K562 (cell line): ENCODE data around the gene IFNG-AS1. TPM values are rescaled to one million over a fixed set of nuclear protein-coding genes. Genes with fewer than 3 reads are reported as not detected.

ENCODE experiments used
- ATAC-seq: fragments of 200-7000 bp; cut with Tn5 transposase; 3 replicates; pipeline ENCODE4 v1.9.1; 2020; ENCODE audit warnings: moderate library complexity
- BruUV-seq: library from RNA; stranded (reverse); fragments of 400-500 nt; replicated peaks from 2 replicates; lab custom pipeline; 2021; lab: Mats Ljungman, UMichigan
- CTCF ChIA-PET: fragments of 300-600 bp; formaldehyde crosslinking; extraction: SDS; loops from one replicate; lab custom pipeline; 2021; ENCODE audit warnings: low intra/inter-chr PET ratio; lab: Yijun Ruan, JAX
- POLR2A ChIA-PET: fragments of 300-600, 350-650 bp; sonication (Branson Sonifier 250); formaldehyde crosslinking; extraction: SDS; loops from one replicate; lab custom pipeline; 2021; ENCODE audit warnings: antibody characterized with exemption, inconsistent platforms; lab: Yijun Ruan, JAX
- DNase-seq, 4 experiments: peaks; one replicate each; pipeline versions ENCODE4 v3.0.0 to v3.0.0-alpha.2; 2011 to 2018; ENCODE audit warnings: low spot score in 3 of 4, mixed read lengths in 3 of 4; ENCODE audit errors: extremely low read depth in 1 of 4
- FAIRE-seq: peaks from 2 replicates; lab custom pipeline; 2011; peaks lifted over from hg19 to GRCh38; lab: Jason Lieb, UNC
- H2AFZ ChIP-seq: 2 replicates; pipeline ENCODE4 v1.6.0; 2011; ENCODE audit warnings: low read depth, low read length, control low read depth, inconsistent platforms
- H3K27ac ChIP-seq: fragments of 200-600 bp; 3 replicates; pipeline ENCODE4 v1.8.0; 2011; ENCODE audit warnings: low read depth, mild to moderate bottlenecking, control low read depth, inconsistent platforms, low read length, moderate library complexity, mixed read lengths; ENCODE audit errors: extremely low read depth
- H3K27me3 ChIP-seq, 2 experiments: fragments of 300-600 bp in 1 of 2; 2 replicates in 1 of 2; 3 replicates in 1 of 2; pipeline versions ENCODE4 v1.6.0 to v1.8.0; 2011; ENCODE audit warnings: inconsistent platforms in 2 of 2, low read length in 2 of 2, mild to moderate bottlenecking in 1 of 2, mixed read lengths in 1 of 2, moderate library complexity in 1 of 2; ENCODE audit not compliant: control insufficient read depth in 2 of 2, insufficient read depth in 2 of 2
- H3K36me3 ChIP-seq: fragments of 300-600 bp; 3 replicates; pipeline ENCODE4 v1.8.0; 2011; ENCODE audit warnings: mild to moderate bottlenecking, low read length, inconsistent platforms; ENCODE audit not compliant: control insufficient read depth, insufficient read depth
- H3K4me1 ChIP-seq, 2 experiments: fragments of 200-600 bp in 1 of 2; replicated peaks in 1 of 2; 2 replicates in 1 of 2; 3 replicates in 1 of 2; pipeline versions ENCODE4 v1.5.1 to v1.8.0; 2011; ENCODE audit warnings: inconsistent platforms in 2 of 2, low read length in 2 of 2, mild to moderate bottlenecking in 1 of 2, mixed read lengths in 1 of 2, moderate library complexity in 1 of 2; ENCODE audit not compliant: control insufficient read depth in 2 of 2, insufficient read depth in 2 of 2
- H3K4me2 ChIP-seq: 2 replicates; pipeline ENCODE4 v1.6.1; 2011; ENCODE audit warnings: low read length, control low read depth, inconsistent platforms, mixed read lengths; ENCODE audit not compliant: insufficient read depth
- H3K4me3 ChIP-seq: fragments of 200-600 bp; sonication (generic), shearing (Covaris generic); 2 replicates; pipeline ENCODE4 v1.5.1; 2016; ENCODE audit warnings: control low read depth, inconsistent platforms
- H3K79me2 ChIP-seq: fragments of 200-600 bp; 3 replicates; pipeline ENCODE4 v1.8.0; 2011; ENCODE audit warnings: low read length, inconsistent platforms; ENCODE audit not compliant: control insufficient read depth, insufficient read depth
- H3K9ac ChIP-seq, 2 experiments: 2 replicates each; pipeline versions ENCODE4 v1.6.0 to v1.6.1; 2011; ENCODE audit warnings: low read depth in 2 of 2, low read length in 2 of 2, control low read depth in 1 of 2, inconsistent platforms in 1 of 2, mild to moderate bottlenecking in 1 of 2, mixed read lengths in 1 of 2; ENCODE audit not compliant: insufficient read depth in 1 of 2
- H3K9me1 ChIP-seq: one replicate; pipeline ENCODE4 v1.6.0; 2011; ENCODE audit warnings: inconsistent platforms, mild to moderate bottlenecking, low read length, moderate library complexity; ENCODE audit not compliant: control insufficient read depth, insufficient read depth
- H3K9me3 ChIP-seq: replicated peaks from 2 replicates; pipeline ENCODE4 v1.5.1; 2011; ENCODE audit warnings: low read depth, low read length, inconsistent platforms; ENCODE audit not compliant: control insufficient read depth, insufficient read depth
- H4K20me1 ChIP-seq: replicated peaks from 2 replicates; pipeline ENCODE4 v1.6.1; 2011; ENCODE audit warnings: low read length, inconsistent platforms, mixed read lengths; ENCODE audit not compliant: control insufficient read depth, insufficient read depth
- EP300 ChIP-seq: IDR thresholded peaks from 2 replicates; pipeline ENCODE4 v1.6.1; 2012; ENCODE audit warnings: low read length, improper control_type of control experiment
- FOXJ3 ChIP-seq: sonication (generic); formaldehyde crosslinking; IDR thresholded peaks from 2 replicates; pipeline ENCODE4 v1.4.0; 2020; ENCODE audit warnings: mild to moderate bottlenecking, missing genetic modification reagents
- GMEB1 ChIP-seq: fragments of 250-450 bp; sonication (Bioruptor Pico); IDR thresholded peaks from 2 replicates; pipeline ENCODE4 v1.4.0; 2020; ENCODE audit warnings: mild to moderate bottlenecking
- HOXB6 ChIP-seq: fragments of 250-450 bp; sonication (Bioruptor Pico); IDR thresholded peaks from 2 replicates; pipeline ENCODE4 v1.5.1; 2022; ENCODE audit warnings: mild to moderate bottlenecking, borderline replicate concordance
- KLF13 ChIP-seq: fragments of 450-650 bp; IDR thresholded peaks from 2 replicates; pipeline ENCODE4 v1.6.1; 2016; ENCODE audit warnings: missing genetic modification characterization, low read depth, mild to moderate bottlenecking, missing compliant biosample characterization, moderate library complexity, borderline replicate concordance
- MAFK ChIP-seq: IDR thresholded peaks from 2 replicates; pipeline ENCODE4 v1.6.1; 2011; ENCODE audit warnings: low read length, improper control_type of control experiment
- NR2C1 ChIP-seq, 2 experiments: fragments of 450-650 bp; IDR thresholded peaks; 2 replicates each; pipeline ENCODE4 v1.6.1; 2017; ENCODE audit warnings: mild to moderate bottlenecking in 2 of 2, antibody characterized with exemption in 1 of 2, inconsistent platforms in 1 of 2, missing compliant biosample characterization in 1 of 2, missing genetic modification characterization in 1 of 2
- REST ChIP-seq, 2 experiments: fragments of 450-650 bp; formaldehyde crosslinking in 1 of 2; IDR thresholded peaks; 2 replicates each; pipeline versions ENCODE4 v1.4.0 to v1.6.1; 2014 to 2020; ENCODE audit warnings: mild to moderate bottlenecking in 2 of 2, borderline replicate concordance in 1 of 2, low read depth in 1 of 2
- SRSF7 ChIP-seq: fragments of 200-400 bp; formaldehyde crosslinking; optimal IDR thresholded peaks from 2 replicates; pipeline ENCODE3; 2017; ENCODE audit warnings: mild to moderate bottlenecking, low read depth, low read length
- ZNF384 ChIP-seq: IDR thresholded peaks from 2 replicates; pipeline ENCODE4 v1.6.1; 2012; ENCODE audit warnings: low read depth, low read length, improper control_type of control experiment
- ZNF445 ChIP-seq: fragments of 250-450 bp; sonication (Bioruptor Pico); IDR thresholded peaks from 2 replicates; pipeline ENCODE4 v1.4.0; 2020; ENCODE audit warnings: low read depth, mild to moderate bottlenecking, moderate library complexity
- ZNF586 ChIP-seq: fragments of 450-650 bp; formaldehyde crosslinking; conservative IDR thresholded peaks from 2 replicates; pipeline ENCODE4 v1.4.0; 2020; ENCODE audit warnings: mild to moderate bottlenecking, moderate library complexity
- ZNF696 ChIP-seq: fragments of 250-450 bp; sonication (Bioruptor Pico); conservative IDR thresholded peaks from 2 replicates; pipeline ENCODE4 v1.4.0; 2020; ENCODE audit warnings: mild to moderate bottlenecking, moderate library complexity
- ZNF75A ChIP-seq: fragments of 450-650 bp; formaldehyde crosslinking; IDR thresholded peaks from 2 replicates; pipeline ENCODE4 v1.4.0; 2020; ENCODE audit warnings: mild to moderate bottlenecking
- WGBS: fragments of 100-300 bp; shearing (Covaris generic); methylation state at CpG from one replicate; pipeline ENCODE4 v1.1.6; 2016; ENCODE audit warnings: low coverage, mixed read lengths; ENCODE audit not compliant: insufficient coverage; ENCODE audit errors: missing lambda C conversion rate; 5-methylcytosine and 5-hydroxymethylcytosine counted together
- in situ Hi-C: fragments of 300-500 bp; cut with MboI; formaldehyde crosslinking; loops from 4 replicates; pipeline ENCODE4 v1.15.0; 2018; ENCODE audit warnings: inconsistent platforms, mixed read lengths
- intact Hi-C: fragments of 100-400 bp; cut with micrococcal nuclease; formaldehyde crosslinking; loops from 2 replicates; pipeline ENCODE4 v1.14.2; 2022
- polyA plus RNA-seq, 8 experiments: library from polyadenylated mRNA; depleted of rRNA in 4 of 8; stranded (reverse) in 5 of 8; unstranded in 3 of 8; fragments of >200 nt; fragmentation: Nextera tagmentation in 2 of 8; fragmentation: Illumina TruSeq in 1 of 8; extraction: Ambion mirVana in 2 of 8; extraction: Trizol in 1 of 8; gene quantifications; 2 replicates each; pipeline versions ENCODE4 v1.2.1 to v1.2.3, GENCODE V29; 2011 to 2014; ENCODE audit warnings: inconsistent platforms in 1 of 8, missing spikeins in 1 of 8
- total RNA-seq, 7 experiments: library from RNA; depleted of rRNA in 6 of 7; stranded (reverse); fragments of >200 nt in 6 of 7; fragmentation: Illumina TruSeq in 2 of 7; extraction: Trizol in 2 of 7; gene quantifications; 2 replicates each; pipeline versions ENCODE4 v1.2.1 to v1.2.3, GENCODE V29; 2011 to 2021; ENCODE audit warnings: low replicate concordance in 1 of 7

The IFNG-AS1 gene
- total and polyA plus RNA-seq, 9 of the 15 experiments (the other 6 are each of a cell fraction or from before 2014, with no cell fraction given): not detected

- whole genome bisulfite sequencing: 2% methylated on average over 6 of the region's 6 CpGs
- H3K9ac ChIP-seq: no peak overlapping the region
- POLR2A ChIA-PET: no interaction called here
- TF ChIP-seq ZNF696 (CRISPR knock-in tag): no peak
- TF ChIP-seq EP300: no peak
- no peak for TF ChIP-seq ZNF445 (CRISPR knock-in tag)
- no peak for TF ChIP-seq NR2C1 (IDR thresholded peaks at IDR 0.05)
- TF ChIP-seq NR2C1 (tag; IDR thresholded peaks at IDR 0.05): no peak
- no peak for TF ChIP-seq REST (IDR thresholded peaks at IDR 0.05; ENCODE audit: borderline replicate concordance)
- no peak for TF ChIP-seq REST (CRISPR knock-in tag; IDR thresholded peaks at IDR 0.05; ENCODE audit: low read depth)
- no peak for TF ChIP-seq KLF13 (tag)
- TF ChIP-seq GMEB1 (CRISPR knock-in tag): no peak
- no peak for TF ChIP-seq FOXJ3
- TF ChIP-seq ZNF586 (CRISPR knock-in tag): no peak
- TF ChIP-seq HOXB6 (CRISPR knock-in tag): no peak
- TF ChIP-seq MAFK: no peak
- no peak for TF ChIP-seq ZNF75A
- no peak for TF ChIP-seq ZNF384
- no peak for TF ChIP-seq SRSF7
These were observed 53.0 kb downstream of the IFNG-AS1 start for GRCh38 chr12:68042212-68042699.

More at GRCh38 chr12:68042212-68042699, 53.0 kb downstream of the IFNG-AS1 start:
- H3K4me1 ChIP-seq: peaks cover 4 to 14% of the 10 kb centered on the region in 2 experiments; a peak in 4 of 5 replicates
- FAIRE-seq (no peak), ATAC-seq (no peak), DNase-seq (no peak)
- H3K36me3 ChIP-seq: no peaks in the 10 kb centered on the region
- H3K27ac ChIP-seq: no peak overlapping the region
- H3K4me3 ChIP-seq: no peak overlapping the region
- no peak overlapping the region for H2AFZ ChIP-seq
- H3K9me1 ChIP-seq: no peaks in the 10 kb centered on the region
- in situ Hi-C loops: no loop called here
- no peaks in the 10 kb centered on the region for H4K20me1 ChIP-seq
- H3K79me2 ChIP-seq: no peaks in the 10 kb centered on the region
- BruUV-seq: no TSS peak
- no peaks in the 10 kb centered on the region; a peak in 1 of 5 replicates for H3K27me3 ChIP-seq
- intact Hi-C loops: loop anchor here (5.0 kb wide), 1 partner anchor 115 kb away; the partner anchor contains the start of gene IFNG
- no peak overlapping the region for H3K4me2 ChIP-seq
- CTCF ChIA-PET: no interaction called here
- no peaks in the 10 kb centered on the region for H3K9me3 ChIP-seq
